HG03354 (cell line): ENCODE results near the gene TERB1.
A peak's percentile ranks its signal among the peaks of the same experiment; 100 is the strongest.

Experiments used
- ATAC-seq: cut with Tn5 transposase; IDR thresholded peaks from one replicate; pipeline ENCODE4 v1.9.1; 2021; ENCODE audit warnings: mild to moderate bottlenecking; ENCODE audit not compliant: unreplicated experiment, poor library complexity, severe bottlenecking

Gene TERB1

GRCh38 chr16:66751303-66751991 is 49.9 kb downstream of the TERB1 start, which contains the start of gene DYNC1LI2:
DYNC1LI2 (minus strand) TSS chr16:66751609; CDS start chr16:66751591, 18 bp downstream.
- peak; percentile 91 for ATAC-seq

GRCh38 chr16:66751053-66751302 is 50.4 kb downstream of the TERB1 start:
- ATAC-seq = peak; percentile 22

GRCh38 chr16:66750279-66751052 is 50.9 kb downstream of the TERB1 start:
- no peak for ATAC-seq

- no peak for ATAC-seq
Observed at GRCh38 chr16:66746682-66747081, 54.7 kb downstream of the TERB1 start.

GRCh38 chr16:66746048-66746447 is 55.3 kb downstream of the TERB1 start:
- no peak for ATAC-seq

- no peak for ATAC-seq
Observed at GRCh38 chr16:66741950-66742808, 59.2 kb downstream of the TERB1 start.

GRCh38 chr16:66741169-66741900 is 60.0 kb downstream of the TERB1 start:
- no peak for ATAC-seq

GRCh38 chr16:66740533-66740932 is 60.9 kb downstream of the TERB1 start:
- no peak for ATAC-seq

GRCh38 chr16:66740010-66740409 is 61.4 kb downstream of the TERB1 start:
- no peak for ATAC-seq

GRCh38 chr16:66735891-66736290 is 65.5 kb downstream of the TERB1 start:
- ATAC-seq = no peak

- ATAC-seq = no peak
Observed at GRCh38 chr16:66731101-66731500, 70.3 kb downstream of the TERB1 start.

- ATAC-seq = no peak
Observed at GRCh38 chr16:66728804-66729203, 72.6 kb downstream of the TERB1 start.

- ATAC-seq = peak; percentile 57
Observed at GRCh38 chr16:66728117-66728787, 73.1 kb downstream of the TERB1 start.

GRCh38 chr16:66720766-66721165 is 80.6 kb downstream of the TERB1 start:
- no peak for ATAC-seq

GRCh38 chr16:66719246-66719645 is 82.1 kb downstream of the TERB1 start:
- ATAC-seq = no peak

- no peak for ATAC-seq
Observed at GRCh38 chr16:66717776-66718175, 83.6 kb downstream of the TERB1 start.

- ATAC-seq = peak; percentile 48
Observed at GRCh38 chr16:66717112-66717675, 84.2 kb downstream of the TERB1 start.

GRCh38 chr16:66714654-66715307 is 86.6 kb downstream of the TERB1 start:
- no peak for ATAC-seq

GRCh38 chr16:66714062-66714461 is 87.3 kb downstream of the TERB1 start:
- ATAC-seq = no peak
